ENCODE data around the gene SLC26A11.

DNA sequence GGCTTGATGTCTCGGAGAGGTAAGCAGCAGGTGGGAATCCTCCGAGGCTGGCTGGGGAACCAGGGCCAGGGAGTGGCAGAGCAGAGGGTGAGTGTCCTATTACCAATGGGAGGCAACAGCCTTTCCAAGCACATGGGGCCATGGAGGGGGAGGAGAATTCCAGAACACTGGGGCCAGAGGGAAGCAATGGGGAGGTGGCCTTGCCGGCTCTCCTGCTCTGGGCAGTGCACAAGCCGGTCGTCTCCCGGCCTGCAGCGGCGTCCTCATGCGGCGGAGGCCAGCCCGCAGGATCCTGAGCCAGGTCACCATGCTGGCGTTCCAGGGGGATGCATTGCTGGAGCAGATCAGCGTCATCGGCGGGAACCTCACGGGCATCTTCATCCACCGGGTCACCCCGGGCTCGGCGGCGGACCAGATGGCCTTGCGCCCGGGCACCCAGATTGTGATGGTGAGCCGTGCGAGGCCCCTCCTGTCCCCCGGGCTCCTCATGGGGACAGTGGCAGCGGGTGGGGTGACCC is 22.0 kb upstream of the SLC26A11 start:
- TF ChIP-seq, protein P1, sequence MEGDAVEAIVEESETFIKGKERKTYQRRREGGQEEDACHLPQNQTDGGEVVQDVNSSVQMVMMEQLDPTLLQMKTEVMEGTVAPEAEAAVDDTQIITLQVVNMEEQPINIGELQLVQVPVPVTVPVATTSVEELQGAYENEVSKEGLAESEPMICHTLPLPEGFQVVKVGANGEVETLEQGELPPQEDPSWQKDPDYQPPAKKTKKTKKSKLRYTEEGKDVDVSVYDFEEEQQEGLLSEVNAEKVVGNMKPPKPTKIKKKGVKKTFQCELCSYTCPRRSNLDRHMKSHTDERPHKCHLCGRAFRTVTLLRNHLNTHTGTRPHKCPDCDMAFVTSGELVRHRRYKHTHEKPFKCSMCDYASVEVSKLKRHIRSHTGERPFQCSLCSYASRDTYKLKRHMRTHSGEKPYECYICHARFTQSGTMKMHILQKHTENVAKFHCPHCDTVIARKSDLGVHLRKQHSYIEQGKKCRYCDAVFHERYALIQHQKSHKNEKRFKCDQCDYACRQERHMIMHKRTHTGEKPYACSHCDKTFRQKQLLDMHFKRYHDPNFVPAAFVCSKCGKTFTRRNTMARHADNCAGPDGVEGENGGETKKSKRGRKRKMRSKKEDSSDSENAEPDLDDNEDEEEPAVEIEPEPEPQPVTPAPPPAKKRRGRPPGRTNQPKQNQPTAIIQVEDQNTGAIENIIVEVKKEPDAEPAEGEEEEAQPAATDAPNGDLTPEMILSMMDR (IDR thresholded peaks at IDR 0.05) = no peak
- no peak for TF ChIP-seq ZFX (IDR thresholded peaks at IDR 0.05; ENCODE audit: borderline replicate concordance)

All from 22Rv1 (cell line).